Natural killer cell (primary cell): Measurements from ENCODE around the gene CAMK1G. TPM values are rescaled to one million over a fixed set of nuclear protein-coding genes. Genes with fewer than 3 reads are reported as not detected.

Source experiments
- total RNA-seq, 4 donors: library from RNA; stranded (reverse); fragments of 120-200 nt in 1 of 4; gene quantifications; one replicate each; pipeline versions ENCODE4 v1.2.3 to v1.2.4, GENCODE V29; 2013 to 2022

CAMK1G gene
- total RNA-seq, 3 donors from 2014 or later (not counting 1 experiment from before 2014, with no cell fraction given), result not detected

Other genes with a start within 250 kb of the CAMK1G start
- 1 to 10 TPM; 1.2 to 2.3 (median 1.4) TPM for gene LAMB3, start 68.7 kb downstream of the CAMK1G start, total RNA-seq
- 100 to 1,000 TPM in 1 of 3 donors, 10 to 100 TPM in 2; 15.3 to 132 (median 22.0) TPM for gene G0S2, start 91.7 kb downstream of the CAMK1G start, total RNA-seq
- gene HSD11B1, start 121.1 kb downstream of the CAMK1G start, total RNA-seq, result not detected
- 100 to 1,000 TPM; 273 to 354 (median 287) TPM for gene TRAF3IP3, start 172.3 kb downstream of the CAMK1G start, total RNA-seq
- gene C1orf74, start 200.8 kb downstream of the CAMK1G start, total RNA-seq, result under 1 TPM; 0.75 to 0.88 (median 0.80) TPM
- 10 to 100 TPM in 1 of 3 donors, 1 to 10 TPM in 2; 2.5 to 11.2 (median 3.8) TPM for gene IRF6, start 222.4 kb downstream of the CAMK1G start, total RNA-seq
- 1 to 10 TPM; 6.0 to 8.9 (median 8.3) TPM for gene UTP25, start 244.3 kb downstream of the CAMK1G start, total RNA-seq